ENCODE results near the gene TMEM108. TPM values are rescaled to one million over a fixed set of nuclear protein-coding genes. Genes with fewer than 3 reads are reported as not detected.

Gene TMEM108
- total and polyA plus RNA-seq, 3 experiments from 2014 or later = not detected

DNA sequence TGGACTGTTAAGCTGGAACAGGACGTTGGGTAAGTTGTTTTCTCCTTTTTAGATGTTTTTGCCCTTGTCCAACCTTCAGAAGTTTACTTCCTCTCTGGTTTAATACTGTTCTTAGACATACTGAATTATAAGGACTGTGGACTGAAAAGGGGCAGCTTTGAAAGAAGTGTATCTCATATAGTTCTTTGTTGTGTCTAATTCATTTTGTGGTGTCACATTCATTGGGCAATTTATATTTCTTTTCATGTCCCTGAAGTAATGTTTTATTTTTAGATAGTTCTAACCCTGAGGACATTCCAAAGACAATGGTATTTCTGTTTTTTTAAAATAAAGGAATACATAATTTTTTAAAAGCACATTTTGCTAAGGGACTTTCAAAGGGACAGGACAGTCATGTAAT lies 45.2 kb downstream of the TMEM108 start:
- Mint-ChIP-seq H3K4me3 (no peak overlapping the region), H3K4me1 (no peaks in the 10 kb centered on the region), H3K27me3 (peaks cover 0 to 3% of the 10 kb centered on the region in 2 donors), H3K27ac (no peak overlapping the region), H3K9me3 (peaks cover 0 to 4% (median 2%) of the 10 kb centered on the region in 5 donors), H3K36me3 (no peaks in the 10 kb centered on the region)
- no peaks in the 10 kb centered on the region for H3K27me3 ChIP-seq (ENCODE audit: insufficient read depth, low read length, poor library complexity, severe bottlenecking)
- CTCF ChIA-PET = no interaction called here
- POLR2A ChIA-PET = no interaction called here
- H3K4me1 ChIP-seq (ENCODE audit: insufficient read depth, low read length) = no peaks in the 10 kb centered on the region
- no peaks in the 10 kb centered on the region for H3K36me3 ChIP-seq (ENCODE audit: insufficient read depth, low read length)
- no peak overlapping the region for H3K27ac ChIP-seq (ENCODE audit: low read depth, low read length)
- no peak for DNase-seq
- no peak overlapping the region for H3K4me3 ChIP-seq (ENCODE audit: low read length)
- H3K9me3 ChIP-seq (ENCODE audit: low read length) = no peaks in the 10 kb centered on the region

DNA sequence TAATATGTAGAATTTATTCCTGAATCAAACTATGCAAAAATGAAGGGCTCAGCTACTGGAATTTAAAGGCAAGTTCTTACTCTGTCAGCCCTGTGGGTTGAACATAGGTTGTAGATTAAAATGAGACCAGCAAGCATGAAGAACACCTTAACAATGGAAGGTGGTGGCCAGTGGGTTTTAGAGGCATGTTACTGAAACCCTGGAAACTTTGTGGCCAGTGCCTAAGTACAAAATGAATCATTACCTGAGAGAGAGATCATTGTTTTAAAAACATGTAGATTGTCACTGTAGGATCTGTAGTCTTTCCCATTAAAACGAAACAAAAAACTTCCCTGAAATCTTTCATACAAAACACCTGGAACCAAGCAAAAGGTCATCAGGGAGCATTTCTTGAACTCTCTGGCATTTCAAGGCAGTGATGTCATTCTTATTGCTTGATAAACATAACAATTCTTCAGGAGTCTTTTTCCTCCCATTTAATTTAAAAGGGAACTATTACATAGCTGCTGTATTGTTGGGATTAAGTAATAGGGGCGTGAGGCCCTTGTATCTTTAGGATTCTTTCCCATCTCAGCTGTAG lies 51.8 kb downstream of the TMEM108 start:
- Mint-ChIP-seq H3K4me1 (no peaks in the 10 kb centered on the region), H3K27ac (no peak overlapping the region), H3K27me3 (peaks cover 0 to 5% of the 10 kb centered on the region in 2 donors), H3K36me3 (no peaks in the 10 kb centered on the region), H3K4me3 (no peak overlapping the region), H3K9me3 (no peaks in the 10 kb centered on the region)
- ChIA-PET CTCF (no interaction called here), POLR2A (no interaction called here)
- no peak for DNase-seq
- no peak overlapping the region for H3K27ac ChIP-seq (ENCODE audit: low read depth, low read length)
- H3K36me3 ChIP-seq (ENCODE audit: insufficient read depth, low read length) = no peaks in the 10 kb centered on the region
- H3K9me3 ChIP-seq (ENCODE audit: low read length) = no peaks in the 10 kb centered on the region
- no peaks in the 10 kb centered on the region for H3K27me3 ChIP-seq (ENCODE audit: insufficient read depth, low read length, poor library complexity, severe bottlenecking)
- no peak overlapping the region for H3K4me3 ChIP-seq (ENCODE audit: low read length)
- no peaks in the 10 kb centered on the region for H3K4me1 ChIP-seq (ENCODE audit: insufficient read depth, low read length)

DNA sequence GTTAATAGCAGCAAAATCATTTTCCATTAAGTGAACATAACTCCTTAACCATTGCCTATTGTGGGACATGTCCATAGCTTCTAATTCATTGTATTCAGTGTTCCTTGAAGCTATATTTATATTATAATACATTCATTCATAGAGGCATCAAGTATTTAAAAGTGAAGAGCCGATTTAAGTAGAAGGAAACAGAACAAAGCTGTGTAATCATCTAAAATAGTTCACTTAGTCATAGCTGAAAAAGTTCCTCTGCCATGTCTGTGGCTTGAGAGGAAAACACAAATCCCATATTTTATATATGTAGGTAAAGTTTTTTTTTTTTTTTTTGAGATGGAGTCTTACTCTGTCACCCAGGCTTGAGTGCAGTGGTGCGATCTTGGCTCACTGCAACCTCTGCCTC lies 54.5 kb downstream of the TMEM108 start:
- ChIA-PET POLR2A (no interaction called here), CTCF (interaction anchor here (1.2 kb wide), 1 partner anchor 13 kb away, joined by 3 read pairs; no protein-coding TSS in a partner anchor)
- H3K27me3 ChIP-seq (ENCODE audit: insufficient read depth, low read length, poor library complexity, severe bottlenecking) = no peaks in the 10 kb centered on the region
- H3K27ac ChIP-seq (ENCODE audit: low read depth, low read length) = no peak overlapping the region
- DNase-seq = no peak
- no peak overlapping the region for H3K4me3 ChIP-seq (ENCODE audit: low read length)
- H3K4me1 ChIP-seq (ENCODE audit: insufficient read depth, low read length) = no peaks in the 10 kb centered on the region
- Mint-ChIP-seq H3K4me1 (no peaks in the 10 kb centered on the region), H3K4me3 (no peak overlapping the region), H3K36me3 (no peaks in the 10 kb centered on the region), H3K27ac (no peak overlapping the region), H3K9me3 (no peaks in the 10 kb centered on the region), H3K27me3 (peaks cover 0 to 5% of the 10 kb centered on the region in 2 donors)
- no peaks in the 10 kb centered on the region for H3K9me3 ChIP-seq (ENCODE audit: low read length)
- no peaks in the 10 kb centered on the region for H3K36me3 ChIP-seq (ENCODE audit: insufficient read depth, low read length)

DNA sequence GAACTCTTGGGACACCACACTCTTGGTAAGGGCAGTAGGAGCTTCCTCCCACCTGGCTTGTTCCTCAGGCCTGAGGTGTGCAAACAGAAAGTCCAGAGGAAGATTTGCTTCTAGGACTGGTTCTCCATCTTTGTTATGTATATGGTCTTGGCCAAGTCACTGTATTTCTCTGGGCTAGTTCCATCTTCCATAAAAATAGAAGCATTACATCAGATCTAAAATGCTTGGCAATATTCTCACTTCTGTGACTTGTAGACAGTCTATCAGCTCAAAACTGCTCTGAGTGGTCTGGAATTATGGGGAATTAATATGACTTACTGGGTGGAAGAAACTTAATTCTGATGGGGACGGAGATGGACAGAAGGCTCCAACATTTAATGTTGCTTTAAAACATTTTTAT lies 55.2 kb downstream of the TMEM108 start:
- Histone ChIP-seq H3K27ac (ENCODE audit: low read depth, low read length) (no peak overlapping the region), H3K27me3 (ENCODE audit: insufficient read depth, low read length, poor library complexity, severe bottlenecking) (no peaks in the 10 kb centered on the region), H3K36me3 (ENCODE audit: insufficient read depth, low read length) (no peaks in the 10 kb centered on the region), H3K9me3 (ENCODE audit: low read length) (no peaks in the 10 kb centered on the region), H3K4me1 (ENCODE audit: insufficient read depth, low read length) (no peaks in the 10 kb centered on the region), H3K4me3 (ENCODE audit: low read length) (no peak overlapping the region)
- Mint-ChIP-seq H3K4me1 (no peaks in the 10 kb centered on the region), H3K9me3 (no peaks in the 10 kb centered on the region), H3K27ac (no peak overlapping the region), H3K36me3 (no peaks in the 10 kb centered on the region), H3K4me3 (no peak overlapping the region), H3K27me3 (peaks cover 0 to 5% of the 10 kb centered on the region in 2 donors)
- POLR2A ChIA-PET = no interaction called here
- CTCF ChIA-PET = interaction anchor here (1.2 kb wide), 1 partner anchor 14 kb away, joined by 3 read pairs; no protein-coding TSS in a partner anchor
- no peak for DNase-seq

DNA sequence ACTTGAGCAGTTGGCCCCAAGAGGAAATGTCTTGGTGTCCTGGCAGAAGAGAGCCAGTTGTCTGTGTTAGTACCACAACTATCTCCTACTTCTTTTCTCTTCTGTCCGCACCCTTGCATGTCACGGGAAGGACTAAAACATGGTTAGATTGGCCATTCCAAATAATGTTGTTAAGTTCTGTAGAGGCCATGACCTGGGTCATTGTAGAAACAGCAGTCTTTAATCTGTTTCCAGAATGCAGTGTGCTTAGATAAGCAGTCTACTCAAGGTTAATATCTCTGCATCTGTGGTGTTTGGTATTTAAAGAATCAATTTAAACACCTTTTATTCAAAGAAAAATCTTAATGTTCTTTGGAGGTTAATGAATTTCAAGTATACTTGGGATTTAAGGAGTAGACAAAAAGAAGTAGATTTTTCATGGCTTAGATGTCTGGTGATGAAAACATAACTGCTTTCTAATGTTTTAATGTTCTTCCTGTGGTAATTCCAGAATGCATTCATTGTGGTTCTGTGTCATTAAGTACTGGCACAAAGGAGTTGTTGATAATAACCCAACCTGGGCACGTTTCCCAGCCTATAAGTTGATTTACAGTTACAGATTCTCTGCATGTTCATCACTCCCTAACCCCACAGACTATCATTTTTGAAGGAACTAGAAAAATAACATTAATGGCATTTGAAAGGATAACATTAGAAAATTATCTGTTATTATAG lies 58.9 kb downstream of the TMEM108 start:
- Histone ChIP-seq H3K27me3 (ENCODE audit: insufficient read depth, low read length, poor library complexity, severe bottlenecking) (no peaks in the 10 kb centered on the region), H3K4me1 (ENCODE audit: insufficient read depth, low read length) (no peaks in the 10 kb centered on the region), H3K9me3 (ENCODE audit: low read length) (no peaks in the 10 kb centered on the region), H3K36me3 (ENCODE audit: insufficient read depth, low read length) (no peaks in the 10 kb centered on the region), H3K4me3 (ENCODE audit: low read length) (no peak overlapping the region), H3K27ac (ENCODE audit: low read depth, low read length) (no peak overlapping the region)
- CTCF ChIA-PET = no interaction called here
- H3K27me3 Mint-ChIP-seq = peaks cover 0 to 5% of the 10 kb centered on the region in 2 donors
- H3K4me1 Mint-ChIP-seq = no peaks in the 10 kb centered on the region
- DNase-seq = no peak
- H3K4me3 Mint-ChIP-seq = no peak overlapping the region
- POLR2A ChIA-PET = no interaction called here
- no peak overlapping the region for H3K27ac Mint-ChIP-seq
- H3K9me3 Mint-ChIP-seq = peaks cover 0 to 6% (median 0%) of the 10 kb centered on the region in 5 donors
- H3K36me3 Mint-ChIP-seq = no peaks in the 10 kb centered on the region

DNA sequence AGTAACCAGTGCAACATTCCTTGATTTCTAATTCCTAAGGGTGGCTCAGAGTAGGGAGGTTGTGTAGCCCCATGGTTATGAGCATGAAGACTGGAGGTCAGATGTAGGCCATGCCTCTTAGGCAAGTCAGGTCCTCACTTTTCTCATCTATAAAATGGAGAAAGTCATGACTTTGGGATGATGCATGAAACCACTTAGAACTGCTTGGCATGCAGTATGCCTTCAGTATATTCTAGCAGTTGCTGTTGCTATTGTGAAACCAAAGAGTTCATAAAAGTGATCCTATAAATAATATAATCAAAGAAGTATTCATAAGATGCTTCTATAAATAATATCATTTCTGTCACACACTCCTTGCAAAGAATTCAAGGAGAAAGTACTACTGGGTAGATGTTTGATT lies 65.5 kb downstream of the TMEM108 start:
- no peaks in the 10 kb centered on the region for H3K36me3 Mint-ChIP-seq
- Histone ChIP-seq H3K4me1 (ENCODE audit: insufficient read depth, low read length) (no peaks in the 10 kb centered on the region), H3K27ac (ENCODE audit: low read depth, low read length) (no peak overlapping the region), H3K27me3 (ENCODE audit: insufficient read depth, low read length, poor library complexity, severe bottlenecking) (no peaks in the 10 kb centered on the region), H3K9me3 (ENCODE audit: low read length) (no peaks in the 10 kb centered on the region), H3K4me3 (ENCODE audit: low read length) (no peak overlapping the region), H3K36me3 (ENCODE audit: insufficient read depth, low read length) (no peaks in the 10 kb centered on the region)
- ChIA-PET CTCF (no interaction called here), POLR2A (no interaction called here)
- peaks cover 0 to 12% (median 0%) of the 10 kb centered on the region in 5 donors for H3K9me3 Mint-ChIP-seq
- DNase-seq = no peak
- H3K4me1 Mint-ChIP-seq = no peaks in the 10 kb centered on the region
- no peak overlapping the region for H3K4me3 Mint-ChIP-seq
- no peaks in the 10 kb centered on the region for H3K27me3 Mint-ChIP-seq
- H3K27ac Mint-ChIP-seq = no peak overlapping the region

DNA sequence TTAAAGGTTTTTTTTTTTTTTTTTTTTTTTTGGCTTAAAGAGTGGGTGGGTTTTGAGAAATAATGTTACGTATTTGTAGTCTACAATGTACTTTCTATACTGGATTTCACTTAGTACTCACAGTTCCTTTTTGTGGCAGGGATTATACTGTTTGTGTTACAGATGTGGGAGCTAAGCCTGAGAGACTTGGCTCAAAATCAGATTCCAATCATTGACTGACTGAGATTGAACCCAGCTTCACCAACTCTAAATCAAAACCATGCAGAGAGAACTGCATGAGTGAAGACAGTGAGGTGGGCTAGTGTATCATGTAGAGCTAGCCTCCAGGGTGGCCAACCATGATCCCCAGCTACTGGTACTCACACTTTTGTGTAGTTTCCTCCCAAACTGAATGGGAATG lies 68.0 kb downstream of the TMEM108 start:
- Mint-ChIP-seq H3K4me3 (no peak overlapping the region), H3K9me3 (peaks cover 0 to 6% (median 0%) of the 10 kb centered on the region in 5 donors), H3K36me3 (no peaks in the 10 kb centered on the region), H3K4me1 (no peaks in the 10 kb centered on the region), H3K27ac (no peak overlapping the region), H3K27me3 (peaks cover 0 to 4% of the 10 kb centered on the region in 2 donors)
- ChIA-PET POLR2A (no interaction called here), CTCF (no interaction called here)
- Histone ChIP-seq H3K27ac (ENCODE audit: low read depth, low read length) (no peak overlapping the region), H3K9me3 (ENCODE audit: low read length) (no peaks in the 10 kb centered on the region), H3K4me3 (ENCODE audit: low read length) (no peak overlapping the region), H3K27me3 (ENCODE audit: insufficient read depth, low read length, poor library complexity, severe bottlenecking) (no peaks in the 10 kb centered on the region), H3K4me1 (ENCODE audit: insufficient read depth, low read length) (no peaks in the 10 kb centered on the region), H3K36me3 (ENCODE audit: insufficient read depth, low read length) (no peaks in the 10 kb centered on the region)
- DNase-seq = no peak

DNA sequence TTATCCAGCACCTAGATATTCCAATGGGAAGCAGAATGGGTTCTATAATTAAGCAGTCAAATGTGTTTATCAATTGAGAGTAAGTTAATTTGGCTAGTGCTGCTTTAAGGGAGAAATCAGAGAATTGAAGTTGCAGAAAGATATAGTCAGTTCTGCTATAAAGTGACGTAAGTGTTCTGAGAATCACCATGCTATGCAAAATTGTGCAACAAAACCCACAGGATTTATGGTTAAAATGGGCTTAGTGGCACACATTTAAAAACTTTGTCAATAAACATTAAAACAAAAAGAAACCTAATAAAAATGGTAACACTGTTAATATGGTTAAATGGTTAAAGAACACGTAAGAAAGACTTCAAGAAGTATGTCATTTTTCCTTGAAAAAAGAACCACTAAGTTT lies 74.5 kb downstream of the TMEM108 start:
- H3K27me3 Mint-ChIP-seq = peaks cover 0 to 4% of the 10 kb centered on the region in 2 donors

More for the DNA sequence above, 74.5 kb downstream of the TMEM108 start:
- Mint-ChIP-seq H3K27ac (no peak overlapping the region), H3K36me3 (no peaks in the 10 kb centered on the region), H3K9me3 (peaks cover 0 to 3% (median 0%) of the 10 kb centered on the region in 5 donors), H3K4me3 (no peak overlapping the region), H3K4me1 (no peaks in the 10 kb centered on the region)
- Histone ChIP-seq H3K27me3 (ENCODE audit: insufficient read depth, low read length, poor library complexity, severe bottlenecking) (no peaks in the 10 kb centered on the region), H3K4me1 (ENCODE audit: insufficient read depth, low read length) (no peaks in the 10 kb centered on the region), H3K4me3 (ENCODE audit: low read length) (no peak overlapping the region), H3K27ac (ENCODE audit: low read depth, low read length) (no peak overlapping the region), H3K36me3 (ENCODE audit: insufficient read depth, low read length) (no peaks in the 10 kb centered on the region), H3K9me3 (ENCODE audit: low read length) (no peaks in the 10 kb centered on the region)
- POLR2A ChIA-PET = no interaction called here
- DNase-seq = no peak
- CTCF ChIA-PET = no interaction called here
